Measurements from ENCODE around the gene ATXN1. TPM values are rescaled to one million over a fixed set of nuclear protein-coding genes. Genes with fewer than 3 reads are reported as not detected.
"Not testable (repeated sequence)": the region's sequence is repeated elsewhere in the genome, so short reads cannot be mapped to it uniquely, and the experiment has no call there.

ATXN1 gene
- total RNA-seq, 1 experiment from 2014 or later, result 5.6 TPM

DNA sequence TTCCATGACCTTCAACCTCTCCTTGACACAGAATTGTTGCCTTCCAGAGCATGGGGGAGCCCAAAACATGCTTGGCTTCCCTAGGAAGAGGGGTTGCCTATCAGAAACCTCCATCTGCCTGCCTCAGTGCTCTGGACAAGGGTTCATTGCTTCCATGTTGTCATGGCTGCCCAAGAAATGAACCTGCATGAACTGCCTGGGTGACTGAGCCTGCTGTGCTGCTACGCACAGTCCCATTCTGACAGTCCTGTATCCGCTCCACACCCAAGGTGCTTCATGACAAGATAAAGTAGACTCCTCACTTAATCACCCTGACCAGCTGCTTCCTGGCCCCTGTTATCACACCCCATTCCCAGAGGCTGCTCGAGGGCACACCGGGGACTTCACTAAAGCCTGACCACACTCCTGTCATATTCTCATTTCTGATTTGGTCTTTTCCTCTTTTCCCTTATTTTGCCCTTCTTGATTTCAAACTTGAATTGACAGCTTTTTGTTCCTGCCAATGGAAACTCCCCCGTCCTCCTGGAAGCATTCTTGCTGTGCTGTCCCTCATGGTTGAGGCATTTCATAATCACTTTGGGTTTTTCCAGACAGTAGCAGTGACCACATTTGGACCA is 491.0 kb downstream of the ATXN1 start:
- H3K14ac ChIP-seq (ENCODE audit: insufficient read depth, low read length), result no peak overlapping the region
- no peaks in the 10 kb centered on the region for H3K23me2 ChIP-seq (ENCODE audit: insufficient read length, low read depth, low read length, poor library complexity, severe bottlenecking)
- no peaks in the 10 kb centered on the region for H4K20me1 ChIP-seq (ENCODE audit: control insufficient read depth, insufficient read depth, insufficient read length)
- no peak overlapping the region for H4K8ac ChIP-seq (replicated peaks; ENCODE audit: insufficient read length, low read depth, low read length)
- H3K4ac ChIP-seq (ENCODE audit: low read depth, low read length), result no peak overlapping the region
- no peak overlapping the region for H3K56ac ChIP-seq (ENCODE audit: insufficient read length, low read depth, low read length)
- no peak overlapping the region for H2AK5ac ChIP-seq (ENCODE audit: insufficient read length, low read length)
- no peaks in the 10 kb centered on the region for H3K9me3 ChIP-seq (ENCODE audit: control insufficient read depth, low read depth, low read length)
- H3K23ac ChIP-seq (ENCODE audit: insufficient read length, low read depth, low read length), result no peak overlapping the region
- H3K27me3 ChIP-seq (ENCODE audit: insufficient read depth, low read length), result no peaks in the 10 kb centered on the region
- DNase-seq, result no peak
- H3K9ac ChIP-seq (ENCODE audit: extremely low read depth, insufficient read length, low read length), result no peak overlapping the region
- H3K27ac ChIP-seq (ENCODE audit: insufficient read length, low read depth, low read length), result no peak overlapping the region
- H4K5ac ChIP-seq (ENCODE audit: insufficient read length, low read depth, low read length), result no peak overlapping the region
- H3K79me2 ChIP-seq (ENCODE audit: insufficient read depth, low read length), result no peaks in the 10 kb centered on the region
- no peak overlapping the region for H3K4me2 ChIP-seq (ENCODE audit: insufficient read depth, insufficient read length, low read length)
- H3K79me1 ChIP-seq (ENCODE audit: insufficient read depth, low read depth, low read length, poor library complexity, severe bottlenecking), result no peaks in the 10 kb centered on the region
- no peak overlapping the region for H2BK15ac ChIP-seq (ENCODE audit: low read depth, low read length)
- TF ChIP-seq, protein P1, sequence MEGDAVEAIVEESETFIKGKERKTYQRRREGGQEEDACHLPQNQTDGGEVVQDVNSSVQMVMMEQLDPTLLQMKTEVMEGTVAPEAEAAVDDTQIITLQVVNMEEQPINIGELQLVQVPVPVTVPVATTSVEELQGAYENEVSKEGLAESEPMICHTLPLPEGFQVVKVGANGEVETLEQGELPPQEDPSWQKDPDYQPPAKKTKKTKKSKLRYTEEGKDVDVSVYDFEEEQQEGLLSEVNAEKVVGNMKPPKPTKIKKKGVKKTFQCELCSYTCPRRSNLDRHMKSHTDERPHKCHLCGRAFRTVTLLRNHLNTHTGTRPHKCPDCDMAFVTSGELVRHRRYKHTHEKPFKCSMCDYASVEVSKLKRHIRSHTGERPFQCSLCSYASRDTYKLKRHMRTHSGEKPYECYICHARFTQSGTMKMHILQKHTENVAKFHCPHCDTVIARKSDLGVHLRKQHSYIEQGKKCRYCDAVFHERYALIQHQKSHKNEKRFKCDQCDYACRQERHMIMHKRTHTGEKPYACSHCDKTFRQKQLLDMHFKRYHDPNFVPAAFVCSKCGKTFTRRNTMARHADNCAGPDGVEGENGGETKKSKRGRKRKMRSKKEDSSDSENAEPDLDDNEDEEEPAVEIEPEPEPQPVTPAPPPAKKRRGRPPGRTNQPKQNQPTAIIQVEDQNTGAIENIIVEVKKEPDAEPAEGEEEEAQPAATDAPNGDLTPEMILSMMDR (conservative IDR thresholded peaks at IDR 0.05), result no peak
- H3T11ph ChIP-seq (ENCODE audit: low read length), result no peak overlapping the region
- H2BK20ac ChIP-seq (ENCODE audit: low read depth, low read length, poor library complexity, severe bottlenecking), result no peak overlapping the region
- H2BK120ac ChIP-seq (ENCODE audit: low read depth, low read length, poor library complexity, severe bottlenecking), result no peak overlapping the region
- no peaks in the 10 kb centered on the region for H3K4me1 ChIP-seq (ENCODE audit: insufficient read depth, low read length)
- H3K18ac ChIP-seq (ENCODE audit: insufficient read length, low read depth, low read length), result no peak overlapping the region
- Mint-ChIP-seq H3K36me3 (ENCODE audit: insufficient read depth in 1 of 3, low read depth in 3 of 3) (peaks cover 0 to 5% (median 0%) of the 10 kb centered on the region in 3 experiments; a peak in 3 of 7 replicates), H3K27ac (no peak overlapping the region), H3K4me1 (no peaks in the 10 kb centered on the region; a peak in 1 of 4 replicates), H3K27me3 (ENCODE audit: low read depth) (peaks cover 4% of the 10 kb centered on the region), H3K4me3 (no peak overlapping the region), H3K9me3 (0 out of 5 replicates have a peak, but pooled peaks cover 3 to 4% of the 10 kb centered on the region in 2 experiments)
- H2AFZ ChIP-seq (ENCODE audit: low read length), result no peak overlapping the region
- H2BK5ac ChIP-seq (ENCODE audit: insufficient read length, low read length), result no peak overlapping the region
- no CpG with 5 or more reads among the region's 5 CpGs for WGBS (ENCODE audit: extremely low coverage, insufficient read length, low lambda C conversion rate)
- H4K91ac ChIP-seq (ENCODE audit: insufficient read length, low read depth, low read length), result no peak overlapping the region
- no peak overlapping the region for H2BK12ac ChIP-seq (ENCODE audit: insufficient read length, low read depth, low read length)

- not testable (repeated sequence) for H2AK5ac ChIP-seq (ENCODE audit: insufficient read length, low read length); H2BK5ac ChIP-seq (ENCODE audit: insufficient read length, low read length); H4K91ac ChIP-seq (ENCODE audit: insufficient read length, low read depth, low read length); H3K18ac ChIP-seq (ENCODE audit: insufficient read length, low read depth, low read length); H3K4me2 ChIP-seq (ENCODE audit: insufficient read depth, insufficient read length, low read length); H3K4me1 Mint-ChIP-seq; H3K27ac ChIP-seq (ENCODE audit: insufficient read length, low read depth, low read length); H3K14ac ChIP-seq (ENCODE audit: insufficient read depth, low read length); H3T11ph ChIP-seq (ENCODE audit: low read length); H2BK15ac ChIP-seq (ENCODE audit: low read depth, low read length); H3K23me2 ChIP-seq (ENCODE audit: insufficient read length, low read depth, low read length, poor library complexity, severe bottlenecking); H3K4me3 Mint-ChIP-seq; H3K23ac ChIP-seq (ENCODE audit: insufficient read length, low read depth, low read length); H4K5ac ChIP-seq (ENCODE audit: insufficient read length, low read depth, low read length); H3K4me1 ChIP-seq (ENCODE audit: insufficient read depth, low read length); H2BK120ac ChIP-seq (ENCODE audit: low read depth, low read length, poor library complexity, severe bottlenecking); DNase-seq; H2BK20ac ChIP-seq (ENCODE audit: low read depth, low read length, poor library complexity, severe bottlenecking); H2BK12ac ChIP-seq (ENCODE audit: insufficient read length, low read depth, low read length); H3K56ac ChIP-seq (ENCODE audit: insufficient read length, low read depth, low read length); H3K36me3 Mint-ChIP-seq (ENCODE audit: insufficient read depth in 1 of 3, low read depth in 3 of 3); H4K8ac ChIP-seq (replicated peaks; ENCODE audit: insufficient read length, low read depth, low read length); H4K20me1 ChIP-seq (ENCODE audit: control insufficient read depth, insufficient read depth, insufficient read length); H3K27ac Mint-ChIP-seq; H3K79me1 ChIP-seq (ENCODE audit: insufficient read depth, low read depth, low read length, poor library complexity, severe bottlenecking); H3K4ac ChIP-seq (ENCODE audit: low read depth, low read length); H3K27me3 ChIP-seq (ENCODE audit: insufficient read depth, low read length); H2AFZ ChIP-seq (ENCODE audit: low read length); H3K27me3 Mint-ChIP-seq (ENCODE audit: low read depth); H3K9me3 Mint-ChIP-seq; H3K79me2 ChIP-seq (ENCODE audit: insufficient read depth, low read length); H3K9me3 ChIP-seq (ENCODE audit: control insufficient read depth, low read depth, low read length); H3K9ac ChIP-seq (ENCODE audit: extremely low read depth, insufficient read length, low read length)
- WGBS (ENCODE audit: extremely low coverage, insufficient read length, low lambda C conversion rate), result no CpG with 5 or more reads among the region's 7 CpGs
Measured at GRCh38 chr6:16269442-16270070, 491.7 kb downstream of the ATXN1 start.
